ENCODE results near the gene CREB3L2. TPM values are rescaled to one million over a fixed set of nuclear protein-coding genes. Genes with fewer than 3 reads are reported as not detected.

The CREB3L2 gene
- total RNA-seq, 1 experiment from 2014 or later: 49.8 TPM

DNA sequence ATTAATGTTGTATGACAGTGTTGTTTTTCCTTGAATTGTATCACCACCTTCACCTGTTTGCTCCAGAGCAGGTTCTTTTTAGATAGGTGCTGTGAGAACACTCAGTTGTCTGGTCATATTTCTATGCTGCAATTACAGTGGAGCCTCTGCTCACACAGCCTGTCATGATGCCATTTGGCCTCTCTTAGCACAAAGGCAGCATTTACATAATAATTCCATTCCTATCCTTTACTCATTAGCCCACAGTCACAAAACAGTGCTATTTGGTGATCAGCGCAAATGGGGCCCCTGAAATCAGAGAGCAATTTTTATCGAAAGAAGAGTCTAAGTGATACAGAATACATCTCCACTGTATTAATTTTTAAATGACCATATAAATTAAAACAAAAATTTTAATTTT is 141.3 kb downstream of the CREB3L2 start:
- intact Hi-C loops (cut with micrococcal nuclease): no loop called here
- no peaks in the 10 kb centered on the region for H4K20me1 ChIP-seq (ENCODE audit: insufficient read depth)
- no peaks in the 10 kb centered on the region for H3K36me3 ChIP-seq (ENCODE audit: control insufficient read depth in 1 of 2, insufficient read depth in 2 of 2, low read length in 2 of 2)
- no peak overlapping the region for H3K27ac ChIP-seq (ENCODE audit: low read depth, low read length)
- H3K27me3 ChIP-seq (ENCODE audit: insufficient read depth, low read length): no peaks in the 10 kb centered on the region
- ChIA-PET POLR2A (no interaction called here), RAD21 (ENCODE audit: low non-redundant PET in 1 of 2, low total read pairs in 2 of 2, uncharacterized antibody in 2 of 2, unreplicated experiment in 2 of 2) (interaction anchor here in 1 of 2 experiments (0.7 kb wide), 1 partner anchor 204 kb away, joined by 3 read pairs; no protein-coding TSS in a partner anchor), CTCF (no interaction called here)
- no peak overlapping the region for H2AFZ ChIP-seq (ENCODE audit: low read depth, low read length, poor library complexity, severe bottlenecking)
- no peak overlapping the region for H3K4me2 ChIP-seq (ENCODE audit: low read length)
- H3K79me2 ChIP-seq (ENCODE audit: insufficient read depth, low read length): no peaks in the 10 kb centered on the region
- H3K9ac ChIP-seq (ENCODE audit: low read length): no peak overlapping the region
- no peak for DNase-seq (ENCODE audit: low read depth, low spot score)
- no peaks in the 10 kb centered on the region for H3K9me2 ChIP-seq (ENCODE audit: insufficient read depth)
- BruUV-seq (replicated peaks): no TSS peak
- H3K9me3 ChIP-seq (ENCODE audit: control insufficient read depth in 1 of 2, insufficient read depth in 1 of 2, low read depth in 1 of 2, low read length in 2 of 2): 0 out of 4 replicates have a peak, but pooled peaks cover 0 to 4% of the 10 kb centered on the region in 2 experiments
- H3K4me3 ChIP-seq (replicated peaks in 1 of 2; ENCODE audit: low read depth in 1 of 2, low read length in 2 of 2): no peak overlapping the region
- no peak for TF ChIP-seq YY1 (IDR thresholded peaks at IDR 0.05; ENCODE audit: extremely low read depth, insufficient replicate concordance, low read depth, low read length)
- TF ChIP-seq ELF1 (IDR thresholded peaks at IDR 0.05; ENCODE audit: borderline replicate concordance, low read depth): no peak
- no peak for TF ChIP-seq RAD21 (IDR thresholded peaks at IDR 0.05; ENCODE audit: low read depth)
- TF ChIP-seq CEBPB (IDR thresholded peaks at IDR 0.05; ENCODE audit: low read depth): no peak
- no peak for TF ChIP-seq POLR2AphosphoS5 (IDR thresholded peaks at IDR 0.05; ENCODE audit: low read depth, low read length)
- TF ChIP-seq, protein P1, sequence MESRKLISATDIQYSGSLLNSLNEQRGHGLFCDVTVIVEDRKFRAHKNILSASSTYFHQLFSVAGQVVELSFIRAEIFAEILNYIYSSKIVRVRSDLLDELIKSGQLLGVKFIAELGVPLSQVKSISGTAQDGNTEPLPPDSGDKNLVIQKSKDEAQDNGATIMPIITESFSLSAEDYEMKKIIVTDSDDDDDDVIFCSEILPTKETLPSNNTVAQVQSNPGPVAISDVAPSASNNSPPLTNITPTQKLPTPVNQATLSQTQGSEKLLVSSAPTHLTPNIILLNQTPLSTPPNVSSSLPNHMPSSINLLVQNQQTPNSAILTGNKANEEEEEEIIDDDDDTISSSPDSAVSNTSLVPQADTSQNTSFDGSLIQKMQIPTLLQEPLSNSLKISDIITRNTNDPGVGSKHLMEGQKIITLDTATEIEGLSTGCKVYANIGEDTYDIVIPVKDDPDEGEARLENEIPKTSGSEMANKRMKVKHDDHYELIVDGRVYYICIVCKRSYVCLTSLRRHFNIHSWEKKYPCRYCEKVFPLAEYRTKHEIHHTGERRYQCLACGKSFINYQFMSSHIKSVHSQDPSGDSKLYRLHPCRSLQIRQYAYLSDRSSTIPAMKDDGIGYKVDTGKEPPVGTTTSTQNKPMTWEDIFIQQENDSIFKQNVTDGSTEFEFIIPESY (IDR thresholded peaks at IDR 0.05; ENCODE audit: extremely low read depth, insufficient replicate concordance, low read length): no peak
- TF ChIP-seq, protein P2, sequence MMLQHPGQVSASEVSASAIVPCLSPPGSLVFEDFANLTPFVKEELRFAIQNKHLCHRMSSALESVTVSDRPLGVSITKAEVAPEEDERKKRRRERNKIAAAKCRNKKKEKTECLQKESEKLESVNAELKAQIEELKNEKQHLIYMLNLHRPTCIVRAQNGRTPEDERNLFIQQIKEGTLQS (IDR thresholded peaks at IDR 0.05): no peak
- no peak for TF ChIP-seq SIN3A (IDR thresholded peaks at IDR 0.05; ENCODE audit: low read depth)
- TF ChIP-seq CBX3 (IDR thresholded peaks at IDR 0.05; ENCODE audit: low read depth): no peak
- TF ChIP-seq, protein P3, sequence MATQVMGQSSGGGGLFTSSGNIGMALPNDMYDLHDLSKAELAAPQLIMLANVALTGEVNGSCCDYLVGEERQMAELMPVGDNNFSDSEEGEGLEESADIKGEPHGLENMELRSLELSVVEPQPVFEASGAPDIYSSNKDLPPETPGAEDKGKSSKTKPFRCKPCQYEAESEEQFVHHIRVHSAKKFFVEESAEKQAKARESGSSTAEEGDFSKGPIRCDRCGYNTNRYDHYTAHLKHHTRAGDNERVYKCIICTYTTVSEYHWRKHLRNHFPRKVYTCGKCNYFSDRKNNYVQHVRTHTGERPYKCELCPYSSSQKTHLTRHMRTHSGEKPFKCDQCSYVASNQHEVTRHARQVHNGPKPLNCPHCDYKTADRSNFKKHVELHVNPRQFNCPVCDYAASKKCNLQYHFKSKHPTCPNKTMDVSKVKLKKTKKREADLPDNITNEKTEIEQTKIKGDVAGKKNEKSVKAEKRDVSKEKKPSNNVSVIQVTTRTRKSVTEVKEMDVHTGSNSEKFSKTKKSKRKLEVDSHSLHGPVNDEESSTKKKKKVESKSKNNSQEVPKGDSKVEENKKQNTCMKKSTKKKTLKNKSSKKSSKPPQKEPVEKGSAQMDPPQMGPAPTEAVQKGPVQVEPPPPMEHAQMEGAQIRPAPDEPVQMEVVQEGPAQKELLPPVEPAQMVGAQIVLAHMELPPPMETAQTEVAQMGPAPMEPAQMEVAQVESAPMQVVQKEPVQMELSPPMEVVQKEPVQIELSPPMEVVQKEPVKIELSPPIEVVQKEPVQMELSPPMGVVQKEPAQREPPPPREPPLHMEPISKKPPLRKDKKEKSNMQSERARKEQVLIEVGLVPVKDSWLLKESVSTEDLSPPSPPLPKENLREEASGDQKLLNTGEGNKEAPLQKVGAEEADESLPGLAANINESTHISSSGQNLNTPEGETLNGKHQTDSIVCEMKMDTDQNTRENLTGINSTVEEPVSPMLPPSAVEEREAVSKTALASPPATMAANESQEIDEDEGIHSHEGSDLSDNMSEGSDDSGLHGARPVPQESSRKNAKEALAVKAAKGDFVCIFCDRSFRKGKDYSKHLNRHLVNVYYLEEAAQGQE (IDR thresholded peaks at IDR 0.05; ENCODE audit: low read depth): no peak
- TF ChIP-seq POLR2A (IDR thresholded peaks at IDR 0.05; ENCODE audit: borderline replicate concordance, extremely low read depth, insufficient read depth, insufficient read length): no peak
- no peak for TF ChIP-seq ZFX (IDR thresholded peaks at IDR 0.05)
- no peak for TF ChIP-seq SRF (IDR thresholded peaks at IDR 0.05; ENCODE audit: low read depth)
- TF ChIP-seq JUND (IDR thresholded peaks at IDR 0.05): no peak
- no peak for TF ChIP-seq FOSL1 (IDR thresholded peaks at IDR 0.05; ENCODE audit: low read depth)
- TF ChIP-seq, protein P4, sequence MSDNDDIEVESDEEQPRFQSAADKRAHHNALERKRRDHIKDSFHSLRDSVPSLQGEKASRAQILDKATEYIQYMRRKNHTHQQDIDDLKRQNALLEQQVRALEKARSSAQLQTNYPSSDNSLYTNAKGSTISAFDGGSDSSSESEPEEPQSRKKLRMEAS (IDR thresholded peaks at IDR 0.05): no peak
- TF ChIP-seq TCF7L2 (IDR thresholded peaks at IDR 0.05; ENCODE audit: borderline replicate concordance, extremely low read depth, insufficient read depth, insufficient read length): no peak
- no peak for TF ChIP-seq SP1 (IDR thresholded peaks at IDR 0.05; ENCODE audit: low read depth)
- TF ChIP-seq ZNF274 (IDR thresholded peaks at IDR 0.05; ENCODE audit: low read depth, low read length): no peak
- H3K4me1 ChIP-seq (ENCODE audit: control insufficient read depth in 1 of 2, insufficient read depth in 2 of 2, low read length in 2 of 2): no peaks in the 10 kb centered on the region
- no peak for ATAC-seq

Measured in HCT116 (cell line).